Parathyroid adenoma (tissue), 2 donors: ENCODE data around the gene ZNF598.

Experiments
- H2AFZ ChIP-seq: fragments of 300-600 bp; sonication (generic); one replicate; pipeline ENCODE4 v1.7.0; 2017; ENCODE audit warnings: antibody characterized with exemption, mild to moderate bottlenecking
- H3K27ac ChIP-seq: fragments of 300-600 bp; sonication (generic); one replicate; pipeline ENCODE4 v1.7.0; 2017
- H3K27me3 ChIP-seq: fragments of 300-600 bp; sonication (generic); one replicate; pipeline ENCODE4 v1.7.0; 2017; ENCODE audit warnings: low read length; ENCODE audit not compliant: control insufficient read depth, insufficient read depth
- H3K36me3 ChIP-seq: fragments of 300-600 bp; sonication (generic); one replicate; pipeline ENCODE4 v1.7.0; 2017; ENCODE audit warnings: low read length; ENCODE audit not compliant: control insufficient read depth, insufficient read depth
- H3K4me1 ChIP-seq: fragments of 300-600 bp; sonication (generic); one replicate; pipeline ENCODE4 v1.7.0; 2017; ENCODE audit warnings: control low read depth
- H3K4me2 ChIP-seq: fragments of 300-600 bp; sonication (generic); one replicate; pipeline ENCODE4 v1.7.0; 2017; ENCODE audit warnings: low read length
- H3K4me3 ChIP-seq: fragments of 300-600 bp; sonication (generic); one replicate; pipeline ENCODE4 v1.7.0; 2017; ENCODE audit warnings: low read depth, low read length
- H3K79me2 ChIP-seq: fragments of 300-600 bp; sonication (generic); one replicate; pipeline ENCODE4 v1.7.0; 2017; ENCODE audit warnings: control low read depth
- H3K9ac ChIP-seq: fragments of 300-600 bp; sonication (generic); one replicate; pipeline ENCODE4 v1.7.0; 2017; ENCODE audit warnings: mild to moderate bottlenecking
- H3K9me3 ChIP-seq: fragments of 300-600 bp; sonication (generic); one replicate; pipeline ENCODE4 v1.7.0; 2017; ENCODE audit warnings: low read length; ENCODE audit not compliant: control insufficient read depth
- CTCF ChIP-seq: fragments of 300-600 bp; sonication (generic); IDR thresholded peaks from one replicate; pipeline ENCODE4 v1.7.0; 2017; ENCODE audit warnings: antibody characterized with exemption, mild to moderate bottlenecking
- donor health status: primary hyperparathyroidism.

The ZNF598 gene

DNA sequence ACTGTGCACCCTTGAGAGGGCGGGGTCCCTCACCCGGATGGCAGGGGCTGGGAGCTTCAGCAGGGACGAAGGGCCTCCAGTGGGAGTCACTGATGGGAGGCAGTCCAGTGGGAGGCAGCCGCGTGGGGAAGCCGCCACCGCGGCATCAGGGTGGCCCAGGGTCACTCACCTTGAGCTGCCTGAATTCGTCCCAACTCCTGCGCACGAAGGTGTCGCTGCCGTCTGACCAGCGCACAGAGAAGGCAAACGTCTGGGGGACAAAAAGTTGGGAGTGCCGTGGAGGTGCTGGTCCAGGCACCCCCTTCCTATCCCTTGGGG, 28.9 kb downstream of the ZNF598 start:
- Histone ChIP-seq H3K27ac (no peak overlapping the region), H3K4me1 (peaks cover 5% of the 10 kb centered on the region), H2AFZ (no peak overlapping the region), H3K79me2 (no peaks in the 10 kb centered on the region), H3K4me2 (no peak overlapping the region), H3K4me3 (no peak overlapping the region), H3K36me3 (no peaks in the 10 kb centered on the region), H3K27me3 (no peaks in the 10 kb centered on the region), H3K9me3 (no peaks in the 10 kb centered on the region), H3K9ac (no peak overlapping the region)
- TF ChIP-seq CTCF: no peak

DNA sequence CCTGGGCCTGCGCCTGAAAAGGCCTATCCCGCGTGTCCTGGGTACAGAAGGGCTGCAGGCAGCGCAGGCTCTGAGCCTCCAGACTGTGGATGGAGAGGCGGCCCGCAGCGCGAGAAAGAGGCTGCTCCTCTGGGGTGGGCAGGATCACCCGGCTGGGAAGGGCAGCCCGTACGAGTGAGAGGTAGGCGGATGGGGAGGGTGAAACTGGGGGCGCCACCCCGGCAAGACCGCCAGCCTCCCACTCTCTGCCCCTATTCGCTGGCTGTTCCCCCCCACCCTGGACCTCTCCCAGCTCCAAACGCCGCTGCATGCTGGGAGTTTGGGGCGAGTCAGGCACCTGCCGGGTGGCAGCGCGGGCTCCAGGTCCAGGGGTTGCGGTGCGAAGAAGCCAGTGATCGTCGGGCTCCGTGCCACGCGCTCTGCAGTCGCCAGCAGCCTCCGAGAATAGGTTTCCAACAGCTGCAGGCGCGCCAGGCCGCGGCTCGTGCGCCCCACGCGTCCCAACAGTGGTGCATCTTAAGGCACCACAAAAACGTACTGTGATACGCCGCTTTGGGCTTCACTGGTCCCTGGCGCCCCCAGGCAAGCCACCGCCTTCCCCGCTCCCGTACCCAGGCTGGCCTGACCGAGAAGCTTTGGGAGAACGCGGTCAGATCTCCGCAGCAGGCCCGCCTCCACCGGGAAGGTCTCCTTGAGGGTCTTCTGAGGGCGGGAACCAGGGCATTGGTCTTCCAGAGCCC, 29.4 kb downstream of the ZNF598 start:
- Histone ChIP-seq H3K27ac (no peak overlapping the region), H3K27me3 (no peaks in the 10 kb centered on the region)

GRCh38 chr16:1979271-1980029, 30.2 kb downstream of the ZNF598 start:
- no peak for TF ChIP-seq CTCF
- no peak overlapping the region for H3K9ac ChIP-seq

More for the DNA sequence above, 29.4 kb downstream of the ZNF598 start:
- H3K9me3 ChIP-seq: no peaks in the 10 kb centered on the region
- TF ChIP-seq CTCF: no peak
- H3K4me2 ChIP-seq: peak overlapping the region; percentile 87
- peak overlapping the region; percentile 60 for H3K4me3 ChIP-seq
- no peak overlapping the region for H3K9ac ChIP-seq
- H2AFZ ChIP-seq: peak overlapping the region; percentile 70
- H3K36me3 ChIP-seq: no peaks in the 10 kb centered on the region
- peaks cover 4% of the 10 kb centered on the region for H3K4me1 ChIP-seq
- no peaks in the 10 kb centered on the region for H3K79me2 ChIP-seq

DNA sequence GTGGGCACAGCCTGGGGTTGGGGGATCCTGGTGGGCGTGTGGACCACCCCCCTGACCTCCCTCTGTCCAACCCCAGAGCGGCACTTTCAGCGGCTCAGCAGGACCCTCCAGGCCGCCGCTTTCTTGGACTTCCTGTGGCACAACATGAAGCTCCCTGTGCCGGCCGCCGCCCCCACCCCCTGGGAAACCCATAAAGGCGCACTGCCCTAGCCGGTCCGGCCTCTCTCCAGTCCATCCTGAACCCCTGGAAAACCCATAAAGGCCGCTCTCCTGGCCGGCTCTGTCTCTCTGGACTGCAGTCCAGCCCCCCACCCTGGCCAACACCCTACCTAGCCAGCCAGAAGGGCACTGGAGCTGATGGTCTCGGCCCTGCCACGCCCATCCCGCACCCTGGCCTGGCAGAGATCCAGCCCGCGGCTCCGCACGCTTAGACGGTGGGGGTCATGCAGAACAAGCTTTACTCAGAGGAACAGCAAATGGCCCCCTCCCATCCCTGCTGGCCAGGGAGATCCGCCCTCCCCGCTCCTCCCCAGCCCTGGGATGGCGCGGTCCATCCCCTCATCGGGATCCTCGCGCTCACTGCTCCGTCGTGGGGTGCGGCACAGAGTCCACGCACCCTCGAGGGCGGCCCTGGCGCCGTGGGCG, 31.0 kb downstream of the ZNF598 start:
- H3K4me2 ChIP-seq: peak overlapping the region; percentile 87
- H3K9ac ChIP-seq: no peak overlapping the region
- peak overlapping the region; percentile 60 for H3K4me3 ChIP-seq
- peak overlapping the region; percentile 70 for H2AFZ ChIP-seq
- no peaks in the 10 kb centered on the region for H3K36me3 ChIP-seq
- no peaks in the 10 kb centered on the region for H3K9me3 ChIP-seq
- no peak for TF ChIP-seq CTCF
- no peaks in the 10 kb centered on the region for H3K4me1 ChIP-seq
- no peaks in the 10 kb centered on the region for H3K27me3 ChIP-seq
- no peaks in the 10 kb centered on the region for H3K79me2 ChIP-seq
- no peak overlapping the region for H3K27ac ChIP-seq

More at GRCh38 chr16:1979271-1980029, 30.2 kb downstream of the ZNF598 start:
- Histone ChIP-seq H3K27ac (no peak overlapping the region), H3K36me3 (no peaks in the 10 kb centered on the region), H2AFZ (peak overlapping the region; percentile 70), H3K4me2 (peak overlapping the region; percentile 87), H3K27me3 (no peaks in the 10 kb centered on the region), H3K4me3 (peak overlapping the region; percentile 60), H3K9me3 (no peaks in the 10 kb centered on the region), H3K79me2 (no peaks in the 10 kb centered on the region), H3K4me1 (no peaks in the 10 kb centered on the region)
